ENCODE results near the gene BCAS1. TPM values are rescaled to one million over a fixed set of nuclear protein-coding genes. Genes with fewer than 3 reads are reported as not detected.

Gene BCAS1
- total and polyA plus RNA-seq, 2 donors from 2014 or later, result 1.1 to 4.8 TPM

GRCh38 chr20:54041336-54041735 lies 29.1 kb downstream of the BCAS1 start:
- H3K9me3 ChIP-seq (ENCODE audit: control insufficient read depth in 2 of 3, insufficient read depth in 1 of 3, low read length in 3 of 3), result no peaks in the 10 kb centered on the region
- no peak for TF ChIP-seq CTCF (IDR thresholded peaks at IDR 0.05; ENCODE audit: borderline replicate concordance, extremely low read depth, insufficient read depth)
- intact Hi-C loops (cut with DNase I), result no loop called here
- H3K9ac ChIP-seq (ENCODE audit: low read length in 3 of 3), result no peak overlapping the region
- DNase-seq (peak in 1 of 5 donors; percentile 42), FAIRE-seq (no peak)
- no peaks in the 10 kb centered on the region for H3K36me3 ChIP-seq (ENCODE audit: control insufficient read depth in 2 of 3, insufficient read depth in 3 of 3, low read length in 3 of 3)
- peaks cover 0 to 2% (median 0%) of the 10 kb centered on the region in 3 donors for H3K4me1 ChIP-seq (ENCODE audit: control insufficient read depth in 2 of 3, insufficient read depth in 2 of 3, low read depth in 1 of 3, low read length in 3 of 3)
- H3K4me3 ChIP-seq (ENCODE audit: low read length in 3 of 3), result no peak overlapping the region
- no peak overlapping the region for H3K27ac ChIP-seq (ENCODE audit: low read depth in 2 of 2, low read length in 2 of 2)
- H3K27me3 ChIP-seq (ENCODE audit: control insufficient read depth, insufficient read depth, low read length), result no peaks in the 10 kb centered on the region

- H3K27me3 ChIP-seq (ENCODE audit: control insufficient read depth, insufficient read depth, low read length), result no peaks in the 10 kb centered on the region
- peaks cover 0 to 2% (median 0%) of the 10 kb centered on the region in 3 donors for H3K4me1 ChIP-seq (ENCODE audit: control insufficient read depth in 2 of 3, insufficient read depth in 2 of 3, low read depth in 1 of 3, low read length in 3 of 3)
- no peaks in the 10 kb centered on the region for H3K36me3 ChIP-seq (ENCODE audit: control insufficient read depth in 2 of 3, insufficient read depth in 3 of 3, low read length in 3 of 3)
- no peaks in the 10 kb centered on the region for H3K9me3 ChIP-seq (ENCODE audit: control insufficient read depth in 2 of 3, insufficient read depth in 1 of 3, low read length in 3 of 3)
- no peak overlapping the region for H3K4me3 ChIP-seq (ENCODE audit: low read length in 3 of 3)
- FAIRE-seq (no peak), DNase-seq (peak in 2 of 5 donors; percentile 35 to 65)
- TF ChIP-seq CTCF (IDR thresholded peaks at IDR 0.05; ENCODE audit: borderline replicate concordance, extremely low read depth, insufficient read depth), result no peak
- intact Hi-C loops (cut with DNase I), result no loop called here
- H3K9ac ChIP-seq (ENCODE audit: low read length in 3 of 3), result no peak overlapping the region
- H3K27ac ChIP-seq (ENCODE audit: low read depth in 2 of 2, low read length in 2 of 2), result no peak overlapping the region
Observed at GRCh38 chr20:54040531-54040930, 29.9 kb downstream of the BCAS1 start.

- no peak for FAIRE-seq
- no peaks in the 10 kb centered on the region for H3K9me3 ChIP-seq (ENCODE audit: control insufficient read depth in 2 of 3, insufficient read depth in 1 of 3, low read length in 3 of 3)
- no peak for TF ChIP-seq CTCF (IDR thresholded peaks at IDR 0.05; ENCODE audit: borderline replicate concordance, extremely low read depth, insufficient read depth)
- H3K27ac ChIP-seq (ENCODE audit: low read depth in 2 of 2, low read length in 2 of 2), result no peak overlapping the region
- H3K36me3 ChIP-seq (ENCODE audit: control insufficient read depth in 2 of 3, insufficient read depth in 3 of 3, low read length in 3 of 3), result no peaks in the 10 kb centered on the region
- peaks cover 0 to 2% (median 0%) of the 10 kb centered on the region in 3 donors for H3K4me1 ChIP-seq (ENCODE audit: control insufficient read depth in 2 of 3, insufficient read depth in 2 of 3, low read depth in 1 of 3, low read length in 3 of 3)
- intact Hi-C loops (cut with DNase I), result no loop called here
- no peak overlapping the region for H3K4me3 ChIP-seq (ENCODE audit: low read length in 3 of 3)
- DNase-seq, result peak in 1 of 5 donors; percentile 42
- H3K27me3 ChIP-seq (ENCODE audit: control insufficient read depth, insufficient read depth, low read length), result no peaks in the 10 kb centered on the region
- H3K9ac ChIP-seq (ENCODE audit: low read length in 3 of 3), result no peak overlapping the region
Observed at GRCh38 chr20:54038961-54039360, 31.4 kb downstream of the BCAS1 start.

GRCh38 chr20:54037525-54037924 lies 32.9 kb downstream of the BCAS1 start:
- Histone ChIP-seq H3K9me3 (ENCODE audit: control insufficient read depth in 2 of 3, insufficient read depth in 1 of 3, low read length in 3 of 3) (no peaks in the 10 kb centered on the region), H3K27ac (ENCODE audit: low read depth in 2 of 2, low read length in 2 of 2) (no peak overlapping the region), H3K4me3 (ENCODE audit: low read length in 3 of 3) (no peak overlapping the region), H3K27me3 (ENCODE audit: control insufficient read depth, insufficient read depth, low read length) (no peaks in the 10 kb centered on the region), H3K36me3 (ENCODE audit: control insufficient read depth in 2 of 3, insufficient read depth in 3 of 3, low read length in 3 of 3) (no peaks in the 10 kb centered on the region), H3K4me1 (ENCODE audit: control insufficient read depth in 2 of 3, insufficient read depth in 2 of 3, low read depth in 1 of 3, low read length in 3 of 3) (peaks cover 0 to 2% (median 0%) of the 10 kb centered on the region in 3 donors), H3K9ac (ENCODE audit: low read length in 3 of 3) (no peak overlapping the region)
- DNase-seq, result no peak
- FAIRE-seq, result no peak
- intact Hi-C loops (cut with DNase I), result no loop called here
- TF ChIP-seq CTCF (IDR thresholded peaks at IDR 0.05; ENCODE audit: borderline replicate concordance, extremely low read depth, insufficient read depth), result no peak
